HL-60/S4 treated with phorbol 12-myristate 13-acetate at 8.2 ng/mL for 4 days and 3 days (cell line): ENCODE data around the gene PTRH1.

Source experiments
- in situ Hi-C: fragments of 300-500 bp; cut with MboI; formaldehyde crosslinking; loops from 2 replicates; pipeline ENCODE4 v1.15.0; 2022; ENCODE audit warnings: low sequenced_read_pairs

The PTRH1 gene

DNA sequence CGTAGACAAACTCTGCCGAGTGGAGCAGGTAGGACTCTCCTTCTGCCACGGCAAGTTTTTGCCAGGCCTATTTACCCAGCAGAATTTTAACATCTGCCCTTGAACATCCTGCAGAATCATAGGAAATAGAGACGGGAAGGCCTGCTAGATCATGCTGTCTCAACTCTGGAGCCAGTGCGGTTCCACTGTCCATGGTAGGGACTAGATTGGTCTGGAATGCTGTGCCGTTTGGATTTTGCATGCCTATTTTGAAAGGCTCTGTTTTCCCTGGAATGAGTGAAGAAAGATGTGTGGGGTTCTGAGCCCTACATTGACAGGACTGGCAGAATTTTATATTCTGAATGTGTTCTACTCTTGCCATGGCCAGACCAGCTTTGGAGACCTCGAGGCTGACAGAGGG is 42.2 kb downstream of the PTRH1 start:
- in situ Hi-C loops: no loop called here

DNA sequence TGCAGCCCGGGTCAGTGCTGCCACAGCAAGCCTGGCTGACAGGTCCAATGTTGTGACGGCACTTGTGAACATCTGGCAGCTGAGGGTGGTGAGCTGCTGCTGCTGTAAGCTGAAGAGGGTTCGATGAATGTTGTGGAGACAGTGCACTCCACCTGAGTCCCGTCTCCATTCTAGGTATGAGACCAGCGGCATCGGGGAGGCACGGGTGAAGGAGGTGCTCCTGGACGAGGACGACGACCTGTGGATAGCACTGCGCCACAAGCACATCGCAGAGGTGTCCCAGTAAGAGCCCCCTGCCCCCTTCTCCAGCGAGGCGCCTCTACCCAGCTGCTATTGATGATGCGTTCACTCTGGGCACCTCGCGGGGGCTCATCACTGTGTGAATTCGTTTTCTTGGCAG is 47.6 kb downstream of the PTRH1 start:
- in situ Hi-C loops: no loop called here

DNA sequence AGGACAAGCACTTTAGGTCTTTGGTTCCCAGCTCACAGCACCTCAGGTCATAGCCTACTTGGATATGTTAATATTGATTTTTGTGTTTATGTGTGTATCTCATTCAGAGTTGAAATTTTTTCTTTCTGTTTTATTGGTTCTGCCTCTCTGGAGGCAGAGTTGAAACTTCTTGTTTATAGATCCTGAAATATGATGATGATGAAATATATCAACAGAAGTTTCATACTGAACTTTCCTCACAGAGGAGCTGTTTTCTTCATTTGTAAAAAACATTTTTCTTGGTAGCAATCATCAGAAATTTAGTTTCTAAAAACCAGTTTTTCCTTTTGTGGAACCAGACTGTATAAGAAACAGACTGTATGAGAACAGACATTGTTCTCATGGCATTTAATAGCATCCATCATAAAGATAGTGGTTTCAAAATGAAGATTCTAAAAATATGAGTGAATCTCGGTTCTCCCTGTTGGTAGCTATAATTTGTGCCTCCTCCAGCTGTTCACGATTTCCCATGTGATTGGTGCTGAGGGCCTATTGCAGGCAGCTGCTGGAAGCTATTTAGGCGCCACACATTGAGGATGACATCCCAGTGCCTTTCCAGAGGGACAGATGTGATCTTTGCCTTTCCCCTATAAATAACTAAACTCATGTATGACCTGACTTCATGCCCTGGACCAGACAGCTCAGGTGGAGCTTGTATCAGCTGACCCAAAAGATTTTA is 48.2 kb downstream of the PTRH1 start:
- in situ Hi-C loops: no loop called here

DNA sequence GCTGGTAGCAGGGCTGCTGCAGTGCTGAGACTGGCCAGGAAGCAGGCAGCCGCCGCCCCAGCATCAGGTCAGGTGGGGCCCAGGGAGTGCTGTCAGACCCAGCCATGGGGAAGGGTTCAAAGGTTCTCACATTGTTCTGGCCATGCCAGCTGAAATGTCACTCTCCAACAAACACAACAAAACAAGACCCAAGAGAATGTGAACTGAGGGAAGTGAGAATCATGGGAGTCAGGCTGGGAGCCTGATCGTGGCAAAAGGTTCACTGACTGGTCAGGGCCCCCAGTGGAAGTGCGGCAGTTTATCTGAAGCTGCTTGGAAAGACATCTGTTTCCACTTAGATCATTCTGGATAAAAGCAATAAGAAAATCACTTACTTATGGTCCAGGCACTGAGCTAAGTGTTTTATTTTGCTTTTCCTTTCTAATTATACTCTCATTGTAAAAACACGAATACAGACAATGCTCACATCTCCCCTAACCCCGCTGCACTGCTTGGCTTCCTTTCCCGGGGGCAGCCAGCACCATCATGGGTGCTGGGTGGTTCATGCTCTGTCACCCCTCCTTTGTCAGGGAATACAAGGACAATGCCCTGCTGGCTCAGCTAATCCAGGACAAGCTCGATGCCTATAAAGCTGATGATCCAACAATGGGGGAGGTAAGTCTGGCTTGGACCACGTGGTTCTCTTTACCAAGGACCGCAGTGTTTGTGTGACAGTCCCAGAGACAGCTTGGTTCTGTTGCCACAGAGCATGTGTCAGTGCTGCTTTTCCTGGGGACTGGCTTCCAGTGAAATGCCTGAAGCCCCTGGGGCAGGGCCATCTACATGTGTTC is 50.6 kb downstream of the PTRH1 start:
- in situ Hi-C loops: no loop called here

DNA sequence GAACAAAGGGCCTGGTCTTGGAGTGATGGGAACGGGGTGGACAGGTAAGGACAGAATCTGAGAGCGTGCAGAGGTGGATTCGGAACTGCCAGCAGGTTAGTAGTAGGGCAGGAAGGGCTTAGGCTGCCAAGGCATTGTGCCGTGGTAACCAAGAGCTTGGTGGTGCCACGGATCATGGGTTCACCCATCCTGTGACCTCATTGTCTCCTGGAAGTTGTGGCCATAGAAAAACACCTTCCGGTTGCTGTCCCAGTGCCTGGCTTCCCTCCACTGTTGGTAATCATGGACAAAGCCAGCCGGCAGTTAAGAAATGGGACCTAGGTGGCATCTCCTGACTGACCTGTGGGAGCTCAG is 51.2 kb downstream of the PTRH1 start:
- in situ Hi-C loops: no loop called here
